H1 (cell line): ENCODE results near the gene KATNAL1. TPM values are rescaled to one million over a fixed set of nuclear protein-coding genes. Genes with fewer than 3 reads are reported as not detected.

ENCODE experiments used
- EP300 ChIP-seq, 2 experiments: IDR thresholded peaks; 1 replicate in 1 of 2; 2 replicates in 1 of 2; pipeline ENCODE4 v1.6.1; 2011 to 2012; ENCODE audit warnings: low read depth in 2 of 2, low read length in 2 of 2, mild to moderate bottlenecking in 2 of 2, borderline replicate concordance in 1 of 2, inconsistent platforms in 1 of 2, moderate library complexity in 1 of 2
- EZH2 ChIP-seq: fragments of 200-600 bp; sonication (generic); IDR thresholded peaks from 2 replicates; pipeline ENCODE4 v1.7.1; 2012; ENCODE audit warnings: low read depth, mild to moderate bottlenecking, moderate library complexity, low read length, inconsistent platforms; ENCODE audit not compliant: severe bottlenecking
- HDAC2 ChIP-seq, 2 experiments: fragments of 300-600 bp in 1 of 2; sonication (generic) in 1 of 2; IDR thresholded peaks; 2 replicates each; pipeline ENCODE4 v1.6.1; 2011 to 2012; ENCODE audit warnings: low read depth in 2 of 2, low read length in 2 of 2, mild to moderate bottlenecking in 2 of 2, moderate library complexity in 2 of 2, borderline replicate concordance in 1 of 2, inconsistent platforms in 1 of 2
- KDM4A ChIP-seq: IDR thresholded peaks from one replicate; pipeline ENCODE4 v1.7.1; 2012; ENCODE audit warnings: low read depth, mild to moderate bottlenecking, moderate library complexity, low read length, inconsistent platforms; ENCODE audit not compliant: severe bottlenecking
- PHF8 ChIP-seq: fragments of 200-600 bp; sonication (generic); conservative IDR thresholded peaks from 2 replicates; pipeline ENCODE4 v1.7.1; 2012; ENCODE audit warnings: low read depth, mild to moderate bottlenecking, inconsistent platforms, low read length, moderate library complexity
- RNF2 ChIP-seq: fragments of 200-900, 300-1000 bp; sonication (generic); IDR thresholded peaks from 2 replicates; pipeline ENCODE4 v1.7.1; 2016; ENCODE audit warnings: borderline replicate concordance, low read depth, mild to moderate bottlenecking, antibody characterized with exemption, low read length; ENCODE audit not compliant: poor library complexity, severe bottlenecking; ENCODE audit errors: missing control alignments
- SIN3A ChIP-seq, 2 experiments: IDR thresholded peaks in 1 of 2; conservative IDR thresholded peaks in 1 of 2; 2 replicates each; pipeline ENCODE4 v1.6.1; 2011 to 2012; ENCODE audit warnings: low read length in 2 of 2, improper control_type of control experiment in 1 of 2, low read depth in 1 of 2, mild to moderate bottlenecking in 1 of 2
- polyA plus RNA-seq, 7 experiments: library from polyadenylated mRNA; depleted of rRNA in 3 of 7; stranded (reverse) in 5 of 7; unstranded in 2 of 7; fragments of >200 nt in 5 of 7; fragments of 200-250 nt in 2 of 7; gene quantifications; 1 replicate in 5 of 7; 2 replicates in 1 of 7; 4 replicates in 1 of 7; pipeline versions ENCODE4 v1.2.1 to v1.2.3, GENCODE V29; 2011 to 2013; ENCODE audit warnings: missing spikeins in 2 of 7, mixed read lengths in 2 of 7
- total RNA-seq: library from RNA; stranded (reverse); fragmentation: NEBNext Ultra II Directional; extraction: Animal tissue kit (Norgen Biotek cat#: 25700); gene quantifications from 2 replicates; pipeline ENCODE4 v1.2.1, GENCODE V29; 2021

The KATNAL1 gene
- total and polyA plus RNA-seq, 2 of the 8 experiments (the other 6 are each of a cell fraction or from before 2014, with no cell fraction given) = 4.0 to 13.2 TPM

DNA sequence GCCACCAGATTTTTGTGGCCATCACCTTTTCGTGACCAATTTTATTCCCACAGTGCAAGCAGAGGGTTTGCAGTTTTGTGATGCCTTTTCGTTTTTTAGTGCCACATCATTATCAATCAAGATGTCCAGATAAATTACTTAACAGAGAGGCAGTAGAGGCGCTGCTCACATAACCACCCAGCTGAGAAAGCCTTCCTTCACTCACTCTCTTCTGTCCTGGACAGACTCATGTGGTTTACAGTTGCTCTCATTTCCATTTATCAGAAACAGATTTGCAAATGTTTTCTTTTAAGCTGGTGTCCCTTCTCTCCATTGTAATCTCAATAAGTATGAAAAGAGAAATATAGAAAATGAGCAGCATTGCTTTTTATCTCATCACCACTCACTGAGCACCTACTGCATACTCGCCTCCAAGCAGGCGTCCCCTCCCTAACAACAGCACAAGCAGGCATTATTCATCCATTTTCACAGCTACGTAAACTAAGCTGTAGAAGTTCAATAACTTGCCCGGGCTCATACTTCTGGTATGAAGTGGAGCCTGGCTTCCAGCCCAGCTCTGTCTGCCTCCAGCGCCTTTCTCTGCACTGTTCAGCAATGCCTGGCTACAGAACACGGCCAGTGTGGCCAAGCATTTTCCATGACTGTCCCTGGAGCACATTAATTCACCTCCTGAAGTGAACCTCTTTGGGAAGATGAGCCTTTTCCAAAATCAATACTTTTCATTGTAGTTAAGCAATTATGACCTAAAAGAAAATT is 34.6 kb upstream of the KATNAL1 start (continued):
- TF ChIP-seq PHF8 (no peak), HDAC2 (IDR thresholded peaks at IDR 0.05; ENCODE audit: borderline replicate concordance in 1 of 2, low read depth in 2 of 2, low read length in 2 of 2) (no peak), KDM4A (no peak), SIN3A (conservative IDR thresholded peaks at IDR 0.05 in 1 of 2, IDR thresholded peaks at IDR 0.05 in 1 of 2; ENCODE audit: low read depth in 1 of 2, low read length in 2 of 2) (no peak), EP300 (IDR thresholded peaks at IDR 0.05; ENCODE audit: borderline replicate concordance in 1 of 2, low read depth in 2 of 2, low read length in 2 of 2) (no peak), EZH2 (no peak), RNF2 (no peak)
